Thoracic aorta (tissue), 2 donors: ENCODE data around the gene CLK1. TPM values are rescaled to one million over a fixed set of nuclear protein-coding genes. Genes with fewer than 3 reads are reported as not detected.

Source experiments
- ATAC-seq: fragments of 150-250 bp; one replicate; pipeline ENCODE4 v1.8.0; 2017; ENCODE audit warnings: low read depth; ENCODE audit not compliant: insufficient number of reproducible peaks, low FRiP score
- DNase-seq: peaks from one replicate; pipeline ENCODE4 v3.0.0-alpha.2; 2020; ENCODE audit warnings: low spot score
- H3K27ac ChIP-seq, 2 donors: fragments of 200-600 bp; sonication (generic); 1 replicate in 1 of 2; 2 replicates in 1 of 2; pipeline ENCODE4 v1.5.1; 2016; ENCODE audit warnings: mild to moderate bottlenecking in 2 of 2, moderate library complexity in 2 of 2
- H3K27me3 ChIP-seq: fragments of 200-600 bp; sonication (generic); replicated peaks from 2 replicates; pipeline ENCODE4 v1.6.0; 2016; ENCODE audit warnings: mild to moderate bottlenecking; ENCODE audit not compliant: insufficient read depth
- H3K36me3 ChIP-seq: fragments of 200-600 bp; sonication (generic); one replicate; pipeline ENCODE4 v1.5.1; 2016
- H3K4me1 ChIP-seq, 2 donors: fragments of 200-600 bp; sonication (generic); 1 replicate in 1 of 2; 2 replicates in 1 of 2; pipeline versions ENCODE4 v1.5.1 to v1.6.0; 2016; ENCODE audit warnings: low read depth in 2 of 2, mild to moderate bottlenecking in 1 of 2; ENCODE audit not compliant: control insufficient read depth in 1 of 2
- H3K4me3 ChIP-seq: fragments of 200-600 bp; sonication (generic); 2 replicates; pipeline ENCODE4 v1.5.1; 2016; ENCODE audit warnings: mild to moderate bottlenecking
- H3K9me3 ChIP-seq: fragments of 200-600 bp; sonication (generic); 2 replicates; pipeline ENCODE4 v1.5.1; 2016
- total RNA-seq, 2 donors: library from RNA; depleted of rRNA; stranded (reverse); fragments of >200 nt; gene quantifications; one replicate each; pipeline versions ENCODE4 v1.1.0 to v1.2.3, GENCODE V29; 2016
- TF ChIP-seq, protein P1 (sequence below): fragments of 200-600 bp; sonication (generic); IDR thresholded peaks from one replicate; pipeline ENCODE4 v1.5.1; 2019; ENCODE audit warnings: antibody characterized with exemption

Gene CLK1
- total RNA-seq = 100 to 1,000 TPM in 1 of 2 donors, 10 to 100 TPM in 1; 99.5 to 194 TPM

DNA sequence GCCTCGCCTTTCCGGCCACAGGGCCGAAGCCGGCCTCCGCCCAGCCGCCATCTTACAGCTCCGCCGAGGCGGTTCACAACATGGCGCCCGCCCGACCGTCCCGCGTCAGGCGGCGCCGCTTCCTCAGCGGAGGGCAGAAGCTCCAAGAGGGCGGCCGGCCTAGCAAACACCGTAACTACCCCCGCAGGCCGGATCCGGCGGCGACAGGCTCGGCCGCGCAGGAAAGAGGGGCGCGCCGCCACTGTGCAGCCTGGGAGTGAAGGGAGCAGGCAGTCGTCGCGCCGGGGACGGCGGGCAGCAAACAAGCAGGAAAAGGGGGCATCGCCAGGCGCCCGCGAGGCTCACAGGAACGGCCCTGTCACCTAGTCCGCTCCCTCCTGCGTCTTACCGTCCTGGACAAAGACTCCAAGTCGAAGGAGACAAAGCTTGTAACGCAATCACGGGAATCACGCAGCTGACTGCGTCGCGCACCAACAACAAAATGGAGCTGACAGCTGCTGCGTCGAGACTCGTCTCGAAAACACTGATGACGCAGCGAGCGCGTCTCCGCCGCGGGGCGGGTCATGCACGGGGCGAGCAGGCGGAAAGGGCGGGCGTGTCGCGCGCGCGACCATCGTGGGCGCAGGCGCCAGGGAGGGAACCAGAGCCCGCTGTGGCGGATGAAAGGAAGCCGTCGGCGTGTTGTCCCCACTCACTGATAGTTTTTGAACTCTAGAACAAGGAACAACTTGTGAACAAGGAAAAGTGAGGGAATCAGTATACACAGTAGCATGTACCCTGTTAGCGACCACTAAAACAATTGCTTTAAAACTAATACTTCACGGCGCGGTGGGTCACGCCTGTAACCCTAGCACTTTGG, at the start of gene CLK1:
Gene CLK1 (minus strand): TSS at position 483 of the 859 bp plus-strand sequence. CDS start 2,796 bp downstream, outside the sequence.
- peaks cover 19 to 38% of the 10 kb centered on the region in 2 donors for H3K4me1 ChIP-seq
- no peaks in the 10 kb centered on the region for H3K27me3 ChIP-seq
- peak within 1 kb of the TSS; percentile 97 to 100 for H3K27ac ChIP-seq
- H3K4me3 ChIP-seq = peak within 1 kb of the TSS; percentile 79
- ATAC-seq (peak; percentile 78), DNase-seq (peak; percentile 86)
- no peaks in the 10 kb centered on the region for H3K9me3 ChIP-seq
- TF ChIP-seq, protein P1, sequence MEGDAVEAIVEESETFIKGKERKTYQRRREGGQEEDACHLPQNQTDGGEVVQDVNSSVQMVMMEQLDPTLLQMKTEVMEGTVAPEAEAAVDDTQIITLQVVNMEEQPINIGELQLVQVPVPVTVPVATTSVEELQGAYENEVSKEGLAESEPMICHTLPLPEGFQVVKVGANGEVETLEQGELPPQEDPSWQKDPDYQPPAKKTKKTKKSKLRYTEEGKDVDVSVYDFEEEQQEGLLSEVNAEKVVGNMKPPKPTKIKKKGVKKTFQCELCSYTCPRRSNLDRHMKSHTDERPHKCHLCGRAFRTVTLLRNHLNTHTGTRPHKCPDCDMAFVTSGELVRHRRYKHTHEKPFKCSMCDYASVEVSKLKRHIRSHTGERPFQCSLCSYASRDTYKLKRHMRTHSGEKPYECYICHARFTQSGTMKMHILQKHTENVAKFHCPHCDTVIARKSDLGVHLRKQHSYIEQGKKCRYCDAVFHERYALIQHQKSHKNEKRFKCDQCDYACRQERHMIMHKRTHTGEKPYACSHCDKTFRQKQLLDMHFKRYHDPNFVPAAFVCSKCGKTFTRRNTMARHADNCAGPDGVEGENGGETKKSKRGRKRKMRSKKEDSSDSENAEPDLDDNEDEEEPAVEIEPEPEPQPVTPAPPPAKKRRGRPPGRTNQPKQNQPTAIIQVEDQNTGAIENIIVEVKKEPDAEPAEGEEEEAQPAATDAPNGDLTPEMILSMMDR = no peak
- peaks cover 2% of the 10 kb centered on the region for H3K36me3 ChIP-seq

DNA sequence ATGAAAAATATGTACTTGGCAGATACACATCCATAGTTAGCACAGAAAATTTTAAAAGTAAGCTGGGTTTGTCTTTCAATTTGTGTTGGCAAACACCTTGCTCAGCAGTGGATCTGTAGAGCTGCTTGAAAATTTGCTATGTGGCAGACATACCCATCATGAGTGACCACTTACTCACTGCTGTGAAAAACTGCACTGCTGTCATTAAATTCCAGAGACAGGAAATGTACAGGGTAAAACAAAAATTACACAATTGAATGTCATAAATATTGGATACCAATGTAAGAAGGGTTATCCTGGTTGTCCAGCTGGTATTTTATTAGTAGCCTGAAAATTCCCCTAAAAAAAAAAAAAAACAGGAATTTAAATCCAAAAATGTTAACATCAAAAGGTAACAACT, 49.2 kb upstream of the CLK1 start:
- Histone ChIP-seq H3K9me3 (no peaks in the 10 kb centered on the region), H3K27ac (no peak overlapping the region), H3K4me1 (no peaks in the 10 kb centered on the region), H3K27me3 (no peaks in the 10 kb centered on the region), H3K4me3 (no peak overlapping the region), H3K36me3 (peaks cover 49% of the 10 kb centered on the region)
- DNase-seq (no peak), ATAC-seq (no peak)
- TF ChIP-seq, protein P1 = no peak

DNA sequence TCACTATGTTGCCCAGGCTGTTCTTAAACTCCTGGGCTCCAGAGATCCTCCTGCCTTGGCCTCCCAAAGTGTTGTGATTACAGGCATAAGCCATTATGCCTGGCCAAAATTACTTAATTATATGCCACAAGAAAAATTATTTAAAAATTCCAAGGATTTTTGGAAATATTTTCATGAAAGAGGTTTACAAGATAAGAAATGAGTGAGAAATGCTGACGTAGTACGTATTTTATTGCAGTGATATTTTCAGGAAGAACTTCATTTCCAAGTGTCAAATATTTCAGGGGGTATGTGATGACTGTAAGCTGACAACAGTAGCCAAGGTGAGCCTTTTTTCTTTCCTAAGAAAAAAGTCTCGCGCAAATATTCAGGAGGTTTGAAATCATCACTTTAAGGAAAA, 45.5 kb upstream of the CLK1 start:
- DNase-seq (no peak), ATAC-seq (no peak)
- Histone ChIP-seq H3K36me3 (peaks cover 38% of the 10 kb centered on the region), H3K4me1 (no peaks in the 10 kb centered on the region), H3K27me3 (no peaks in the 10 kb centered on the region), H3K27ac (no peak overlapping the region), H3K4me3 (no peak overlapping the region), H3K9me3 (no peaks in the 10 kb centered on the region)
- TF ChIP-seq, protein P1 = no peak

DNA sequence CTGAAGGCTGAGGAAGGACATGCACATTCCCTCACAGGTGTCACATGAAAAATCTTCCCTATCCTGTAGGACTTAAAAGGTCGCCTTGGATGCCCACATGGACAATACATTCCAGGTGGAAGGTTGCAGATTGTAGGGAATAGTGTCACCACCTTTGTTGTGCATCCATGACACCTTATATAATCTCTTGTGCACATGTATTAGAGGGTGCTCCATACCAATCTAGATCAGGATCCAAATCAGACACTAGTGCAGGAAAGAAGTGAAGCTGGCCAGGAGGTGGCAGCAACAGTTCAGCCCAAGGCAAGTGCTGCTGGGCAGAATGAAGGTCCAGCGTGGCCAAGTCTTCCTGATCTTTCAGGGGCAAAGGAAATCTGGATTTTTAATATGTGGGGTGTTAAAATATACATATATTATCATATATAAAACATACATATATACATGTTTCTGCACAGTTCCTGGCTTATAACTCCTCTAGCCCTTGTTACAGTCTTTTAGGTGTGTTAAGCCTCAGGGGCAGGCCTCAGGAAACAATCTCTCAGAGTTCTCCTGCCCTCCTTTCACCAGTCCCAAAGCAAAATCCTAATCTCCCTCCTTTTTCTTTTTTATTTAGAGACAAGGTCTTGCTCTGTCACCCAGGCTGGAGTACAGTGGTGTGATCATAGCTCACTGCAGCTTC, 41.3 kb upstream of the CLK1 start:
- Histone ChIP-seq H3K4me1 (no peaks in the 10 kb centered on the region), H3K4me3 (no peak overlapping the region), H3K9me3 (no peaks in the 10 kb centered on the region), H3K27ac (no peak overlapping the region), H3K27me3 (no peaks in the 10 kb centered on the region), H3K36me3 (peaks cover 16% of the 10 kb centered on the region)
- TF ChIP-seq, protein P1 = no peak
- ATAC-seq = no peak
- DNase-seq = no peak

DNA sequence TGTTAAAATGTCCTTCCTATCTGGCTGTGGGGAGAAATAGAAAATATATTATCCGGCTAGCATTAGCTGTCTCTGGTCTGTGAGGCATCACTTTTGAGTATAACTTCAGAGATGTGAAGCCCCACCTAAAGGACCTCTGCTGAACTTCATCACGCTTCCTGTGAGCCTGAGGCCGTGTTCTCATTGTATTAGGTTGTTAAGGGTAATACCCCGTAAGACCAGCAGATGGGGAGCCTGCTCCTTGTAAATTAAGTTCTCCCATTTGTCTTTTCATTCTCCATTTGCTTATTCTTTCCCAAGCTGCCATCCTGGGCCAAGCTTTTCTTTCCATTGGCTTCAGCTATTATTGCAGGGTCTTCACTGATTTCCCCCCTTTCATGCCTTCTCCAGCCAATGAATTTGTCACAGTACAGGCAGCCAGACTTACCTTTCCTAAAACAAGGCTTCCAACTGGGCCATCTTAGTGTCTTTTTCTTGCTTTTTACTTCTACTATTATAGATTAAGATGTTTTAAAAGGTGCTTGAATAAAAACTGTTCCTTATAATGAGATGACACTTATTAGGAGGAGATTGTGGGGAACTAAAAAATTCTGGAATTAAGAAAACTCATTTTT, 37.1 kb upstream of the CLK1 start:
- TF ChIP-seq, protein P1 = peak; percentile 71
- DNase-seq (peak; percentile 36), ATAC-seq (peak; percentile 73)
- Histone ChIP-seq H3K27ac (no peak overlapping the region), H3K27me3 (no peaks in the 10 kb centered on the region), H3K9me3 (no peaks in the 10 kb centered on the region), H3K4me1 (no peaks in the 10 kb centered on the region), H3K4me3 (no peak overlapping the region), H3K36me3 (peaks cover 24% of the 10 kb centered on the region)
